ENCODE results near the gene RMP24.

The RMP24 gene

GRCh38 chr18:35964319-35964718 lies 8.2 kb upstream of the RMP24 start:
- POLR2A ChIA-PET: no interaction called here
- intact Hi-C loops (cut with micrococcal nuclease; ENCODE audit: unreplicated experiment): no loop called here
- TF ChIP-seq ZBED4 (CRISPR knock-in tag; IDR thresholded peaks at IDR 0.05; ENCODE audit: borderline replicate concordance) (no peak), IRF2 (CRISPR knock-in tag; IDR thresholded peaks at IDR 0.05) (no peak), ZNF232 (CRISPR knock-in tag; IDR thresholded peaks at IDR 0.05; ENCODE audit: borderline replicate concordance) (no peak), ZNF564 (CRISPR knock-in tag; IDR thresholded peaks at IDR 0.05) (no peak), ZNF577 (CRISPR knock-in tag; IDR thresholded peaks at IDR 0.05; ENCODE audit: borderline replicate concordance, low read depth) (no peak), MBD4 (IDR thresholded peaks at IDR 0.05; ENCODE audit: borderline replicate concordance, low read length) (no peak), SP2 (CRISPR knock-in tag; IDR thresholded peaks at IDR 0.05) (no peak), ZBTB46 (CRISPR knock-in tag; IDR thresholded peaks at IDR 0.05; ENCODE audit: borderline replicate concordance) (no peak), ARID2 (CRISPR knock-in tag; IDR thresholded peaks at IDR 0.05; ENCODE audit: borderline replicate concordance) (no peak), BHLHE40 (IDR thresholded peaks at IDR 0.05; ENCODE audit: low read length) (no peak), HNRNPL (IDR thresholded peaks at IDR 0.05; ENCODE audit: low read depth, low read length) (no peak), AGO2 (optimal IDR thresholded peaks at IDR 0.05; ENCODE audit: low read depth, low read length) (no peak), MAFK (conservative IDR thresholded peaks at IDR 0.05 in 1 of 2, IDR thresholded peaks at IDR 0.05 in 1 of 2; ENCODE audit: low read length in 2 of 2) (no peak), ZMYM3 (CRISPR knock-in tag; IDR thresholded peaks at IDR 0.05) (no peak), AGO1 (IDR thresholded peaks at IDR 0.05; ENCODE audit: low read depth, low read length, poor library complexity, severe bottlenecking) (no peak), CC2D1A (CRISPR knock-in tag; IDR thresholded peaks at IDR 0.05) (no peak), POLR2A (IDR thresholded peaks at IDR 0.05; ENCODE audit: insufficient read depth in 1 of 2, low read depth in 2 of 2, low read length in 2 of 2) (no peak), ZSCAN29 (CRISPR knock-in tag; conservative IDR thresholded peaks at IDR 0.05) (no peak)

More at GRCh38 chr18:35964319-35964718, 8.2 kb upstream of the RMP24 start:
- Histone ChIP-seq H3K4me3 (replicated peaks in 1 of 3; ENCODE audit: insufficient read depth in 1 of 3, low read depth in 2 of 3, low read length in 3 of 3) (no peak overlapping the region), H3K9ac (ENCODE audit: insufficient read depth, low read depth, low read length) (no peak overlapping the region), H3K79me2 (ENCODE audit: insufficient read depth, low read length) (no peaks in the 10 kb centered on the region), H3K36me3 (replicated peaks in 1 of 2; ENCODE audit: control insufficient read depth in 1 of 2, insufficient read depth in 2 of 2, low read length in 2 of 2) (no peaks in the 10 kb centered on the region), H3K9me3 (ENCODE audit: low read length) (no peaks in the 10 kb centered on the region), H3K27ac (ENCODE audit: extremely low read length, insufficient read depth, low read length) (no peak overlapping the region), H3K4me1 (ENCODE audit: insufficient read depth, low read length) (peaks cover 15% of the 10 kb centered on the region), H3K4me2 (ENCODE audit: low read depth, low read length) (no peak overlapping the region), H2AFZ (ENCODE audit: low read length) (no peak overlapping the region), H4K20me1 (ENCODE audit: insufficient read depth, low read length) (no peaks in the 10 kb centered on the region), H3K27me3 (ENCODE audit: control insufficient read depth in 1 of 2, insufficient read depth in 2 of 2, low read length in 2 of 2) (no peaks in the 10 kb centered on the region)
- BruUV-seq (replicated peaks): no TSS peak
- CTCF ChIA-PET (ENCODE audit: low intra/inter-chr PET ratio, low total read pairs): no interaction called here
- DNase-seq (ENCODE audit: low spot score) (no peak), ATAC-seq (no peak), FAIRE-seq (no peak)
- in situ Hi-C loops (cut with HindIII; ENCODE audit: extremely low pct_ligation_motif_present, low pct_unique_long_range_greater_than_20kb): loop anchor here (25.0 kb wide), 1 partner anchor 577 kb away; the partner anchor contains the start of gene ZNF396
